DMS153 (cell line): Measurements from ENCODE around the gene OR5A1.
"Not testable (repeated sequence)": the region's sequence is repeated elsewhere in the genome, so short reads cannot be mapped to it uniquely, and the experiment has no call there.

Experiments
- DNase-seq: peaks from one replicate; lab custom pipeline; 2025; lab: John Stamatoyannopoulos, UW

The OR5A1 gene

GRCh38 chr11:59436169-59436568 is at the start of gene OR5A1:
Gene OR5A1 (plus strand): TSS chr11:59436469. CDS start chr11:59443169, 6,700 bp downstream.
- no peak for DNase-seq

DNA sequence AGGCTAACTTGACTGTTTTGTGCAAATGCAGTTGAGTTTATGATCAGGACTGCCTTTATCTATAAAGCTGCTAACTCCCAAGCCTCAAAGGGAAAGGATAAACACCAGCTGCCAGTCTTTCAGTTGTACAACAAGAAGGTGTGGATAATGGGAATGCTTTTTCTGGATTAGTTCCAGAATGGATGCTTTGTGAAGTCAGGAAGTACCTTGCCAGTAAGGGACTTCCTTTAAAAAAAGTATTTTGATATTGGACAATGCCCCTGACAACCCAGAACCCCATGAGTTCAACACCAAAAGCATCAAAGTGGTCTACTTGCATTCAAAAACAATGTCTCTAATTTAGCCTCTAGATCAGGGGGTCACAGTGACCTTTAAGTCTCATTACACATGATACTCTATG is 42.1 kb upstream of the OR5A1 start:
- peak; percentile 71 for DNase-seq

DNA sequence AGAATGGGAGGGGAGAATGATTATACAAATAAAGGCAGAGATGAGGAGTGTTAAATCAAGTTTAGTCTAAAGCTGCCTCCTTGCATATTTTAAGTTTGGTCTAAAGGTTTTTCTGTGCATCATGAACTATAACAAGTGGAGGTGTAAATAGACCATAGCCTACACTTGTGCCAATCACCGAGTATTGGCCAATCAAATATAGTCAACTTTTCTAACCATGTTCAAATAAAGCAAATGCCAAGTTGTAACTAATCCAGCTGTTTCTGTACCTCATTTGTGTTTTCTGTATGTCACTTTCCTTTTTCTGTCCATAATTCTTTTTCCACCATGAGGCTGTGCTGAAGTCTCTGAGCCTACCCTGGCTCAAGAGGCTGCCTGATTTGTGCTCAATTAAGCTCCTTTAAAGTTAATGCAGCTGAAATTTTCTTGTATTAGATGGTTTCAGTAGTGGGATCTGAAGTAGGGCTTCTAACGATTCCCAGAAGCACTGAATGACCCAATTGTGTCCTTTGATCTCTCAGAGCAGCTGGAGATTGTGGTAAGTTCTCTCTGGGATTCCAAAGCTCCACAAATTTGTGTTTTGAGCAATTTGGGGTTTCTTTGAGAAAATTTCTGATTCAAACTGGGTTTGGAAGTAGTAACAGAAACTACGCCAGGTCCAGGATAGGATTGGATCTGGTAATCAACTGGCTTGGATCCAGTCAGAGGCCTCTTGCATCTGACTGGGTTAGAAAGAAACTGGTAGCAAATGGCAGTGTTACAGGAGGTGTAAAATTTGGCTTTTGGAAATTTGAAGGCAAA is 35.6 kb upstream of the OR5A1 start:
- no peak for DNase-seq

- DNase-seq, result no peak
Measured at GRCh38 chr11:59401262-59401552, 35.1 kb upstream of the OR5A1 start.

GRCh38 chr11:59403546-59403945 is 32.7 kb upstream of the OR5A1 start:
- DNase-seq, result no peak

DNA sequence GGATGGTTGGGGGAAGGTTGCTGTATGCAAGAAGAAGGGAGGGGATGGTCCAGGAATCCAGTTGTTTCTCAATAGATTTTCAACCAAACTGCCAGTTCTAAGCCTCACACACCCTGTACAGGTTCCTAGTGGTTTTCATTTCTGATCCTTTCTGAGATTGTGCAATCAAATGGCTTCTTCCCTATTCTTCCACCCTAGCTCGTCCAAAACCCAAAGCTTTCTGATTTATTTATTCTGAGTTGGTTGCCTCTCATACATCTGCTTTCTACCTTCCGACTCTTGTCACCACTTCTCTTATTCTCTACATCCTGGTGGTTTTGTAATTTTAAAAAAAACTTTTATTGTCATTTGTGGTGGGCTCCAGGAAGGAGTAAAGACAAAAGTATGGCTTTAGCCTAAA is 22.6 kb upstream of the OR5A1 start:
- no peak for DNase-seq

DNA sequence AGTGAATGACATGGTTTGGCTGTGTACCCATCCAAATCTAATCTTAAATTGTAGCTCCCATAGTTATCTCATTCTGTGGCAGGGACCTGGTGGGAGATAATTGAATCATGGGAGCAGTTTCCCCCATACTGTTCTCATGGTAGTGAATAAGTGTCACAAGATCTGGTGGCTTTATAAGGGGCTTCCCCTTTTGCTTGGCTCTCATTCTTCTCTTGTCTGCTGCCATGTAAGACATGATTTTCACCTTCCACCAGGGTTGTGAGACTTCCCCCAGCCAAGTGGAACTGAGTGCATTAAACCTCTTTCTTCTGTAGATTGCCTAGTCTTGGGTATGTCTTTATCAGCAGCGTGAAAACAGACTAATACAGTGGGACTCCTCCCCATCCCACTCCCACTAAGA is 21.2 kb upstream of the OR5A1 start:
- no peak for DNase-seq

GRCh38 chr11:59416613-59417012 is 19.7 kb upstream of the OR5A1 start:
- DNase-seq, result no peak

DNA sequence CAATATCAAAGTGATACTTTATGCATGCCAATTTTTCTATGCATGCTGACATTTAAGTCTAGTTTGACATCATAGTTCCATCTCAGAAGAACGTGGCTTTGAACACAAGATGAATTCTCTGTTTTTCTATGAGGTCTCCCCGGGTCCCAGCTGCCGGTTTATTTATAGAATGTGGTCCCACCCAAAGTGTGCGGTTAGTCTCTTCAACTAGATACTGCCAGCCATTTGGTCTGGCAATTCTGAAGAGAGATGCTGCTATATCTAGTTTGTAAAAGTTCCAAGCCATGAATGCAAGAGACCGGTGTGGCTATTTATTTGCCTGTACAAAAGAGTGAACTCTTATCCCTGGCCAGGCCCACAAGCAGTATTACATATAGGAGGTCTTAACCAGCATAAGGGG is 19.2 kb upstream of the OR5A1 start:
- DNase-seq, result no peak

DNA sequence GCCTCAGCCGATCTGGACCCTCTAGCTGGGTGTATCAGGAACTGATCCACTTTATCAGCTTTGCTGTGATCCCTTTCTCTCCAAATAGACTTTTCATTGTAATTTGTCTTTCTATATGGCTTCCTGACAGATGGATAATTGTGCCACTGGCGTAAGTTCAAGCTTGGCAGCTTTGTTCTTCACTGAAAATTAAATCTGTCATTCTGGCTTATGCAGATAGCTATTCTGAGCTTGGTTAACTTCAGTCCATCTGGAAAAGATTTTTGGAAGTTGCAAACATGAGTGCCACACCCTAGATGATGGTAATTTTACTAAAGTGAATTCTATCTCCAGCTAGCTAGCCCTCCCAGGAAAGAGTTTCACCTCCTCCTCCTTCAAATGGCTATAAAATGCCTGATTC is 18.1 kb upstream of the OR5A1 start:
- no peak for DNase-seq

DNA sequence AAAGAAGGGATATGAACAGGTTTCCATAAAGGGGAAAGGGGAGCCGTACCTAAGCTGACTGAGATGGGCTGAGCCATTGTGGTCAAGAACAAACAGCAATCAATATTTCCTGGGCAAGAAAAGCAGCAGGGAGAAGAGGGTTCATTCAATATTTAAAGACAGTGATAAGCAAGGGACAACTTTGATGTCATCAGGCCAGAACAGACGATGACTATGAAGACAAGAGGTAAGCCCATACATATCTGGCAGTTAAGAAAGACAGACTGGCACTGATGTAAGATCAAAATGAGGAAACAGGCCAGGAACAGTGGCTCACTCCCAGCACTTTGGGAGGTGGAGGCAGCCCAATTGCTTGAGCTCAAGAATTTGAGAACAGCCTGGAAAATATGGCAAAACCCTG is 12.4 kb upstream of the OR5A1 start:
- no peak for DNase-seq

DNA sequence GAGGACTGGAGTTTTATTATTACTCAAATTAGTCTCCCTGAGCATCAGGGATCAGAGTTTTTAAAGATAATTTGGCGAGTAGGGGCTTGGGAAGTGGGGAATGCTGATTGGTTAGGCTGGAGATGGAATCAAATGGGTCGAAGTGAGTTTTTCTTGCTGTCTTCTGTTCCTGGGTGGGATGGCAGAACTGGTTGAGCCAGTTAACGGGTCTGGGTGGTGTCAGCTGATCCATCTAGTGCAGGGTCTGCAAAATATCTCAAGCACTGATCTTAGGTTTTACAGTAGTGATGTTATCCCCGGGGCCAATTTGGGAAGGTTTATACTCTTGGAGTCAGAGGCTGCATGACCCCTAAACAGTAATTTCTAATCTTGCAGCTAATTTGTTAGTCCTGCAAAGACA is 11.1 kb upstream of the OR5A1 start:
- DNase-seq, result no peak

GRCh38 chr11:59426361-59427067 is 9.8 kb upstream of the OR5A1 start, which contains the start of gene OR5A2:
Gene OR5A2 (minus strand): TSS chr11:59426413. CDS start chr11:59422953, 3,460 bp downstream.
- peak; percentile 75 for DNase-seq

DNA sequence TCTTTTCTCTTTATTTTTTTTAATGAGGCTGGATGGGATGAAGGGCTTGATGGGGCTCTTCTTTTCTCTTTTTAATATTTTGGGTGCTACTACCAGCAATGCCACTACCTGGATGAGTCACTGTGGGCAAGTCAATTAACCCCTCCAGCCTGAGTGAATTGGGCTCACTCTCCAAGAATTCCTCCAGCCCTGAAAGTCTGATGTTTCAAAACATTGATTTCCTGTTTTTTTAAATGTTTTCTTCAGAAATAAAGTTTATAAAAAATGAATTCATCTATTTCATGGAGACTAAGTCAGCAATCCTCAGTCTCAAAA is 9.2 kb upstream of the OR5A1 start:
- no peak for DNase-seq

DNA sequence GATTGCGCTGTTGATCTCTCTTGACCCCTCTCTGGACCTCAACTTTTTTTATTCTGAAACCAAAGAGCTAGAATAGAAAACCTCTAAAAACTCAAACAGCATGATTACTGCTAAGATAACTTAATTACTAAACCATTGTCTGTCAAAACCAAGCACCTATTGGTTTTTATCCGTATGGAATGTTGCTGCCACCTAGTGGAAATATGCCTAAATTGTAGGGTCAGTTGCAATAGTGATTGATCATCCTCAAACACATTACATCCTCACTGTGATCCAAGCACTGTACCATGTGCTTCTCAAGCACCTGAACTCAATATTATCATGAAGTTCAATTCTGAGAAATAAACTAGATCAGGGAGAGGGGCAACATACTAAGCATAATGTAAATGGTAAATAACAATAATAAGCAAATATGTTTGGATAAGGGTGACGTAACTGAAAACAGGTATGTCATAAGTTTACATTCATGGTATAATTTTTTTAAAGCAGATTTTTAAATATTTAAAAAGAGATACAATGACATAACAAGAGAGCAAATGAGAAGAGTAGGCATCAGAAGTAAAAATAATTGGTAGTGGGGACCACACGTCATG is 6.2 kb upstream of the OR5A1 start:
- DNase-seq, result peak; percentile 65

- DNase-seq, result no peak
Measured at GRCh38 chr11:59437770-59438169, 1.5 kb downstream of the OR5A1 start.

- DNase-seq, result not testable (repeated sequence)
Measured at GRCh38 chr11:59445624-59446023, 9.4 kb downstream of the OR5A1 start.

DNA sequence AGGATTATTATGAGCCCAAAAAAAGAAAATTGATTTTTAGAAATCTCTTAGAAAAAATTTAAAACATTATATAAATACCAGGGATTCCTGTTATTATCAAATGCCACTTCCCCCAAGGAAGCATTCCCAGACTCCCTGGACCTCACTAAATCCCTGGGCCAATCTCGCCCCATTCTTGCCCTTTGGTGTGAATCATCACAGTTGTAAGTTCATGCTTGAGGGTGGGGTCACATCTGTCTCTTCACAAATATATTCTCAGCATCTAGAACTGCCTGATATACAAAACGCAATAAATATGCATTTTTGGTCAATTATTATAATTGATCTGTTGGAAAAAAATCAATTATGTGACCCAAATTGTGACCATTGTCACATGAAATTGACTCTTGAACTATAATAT is 12.2 kb downstream of the OR5A1 start:
- no peak for DNase-seq

DNA sequence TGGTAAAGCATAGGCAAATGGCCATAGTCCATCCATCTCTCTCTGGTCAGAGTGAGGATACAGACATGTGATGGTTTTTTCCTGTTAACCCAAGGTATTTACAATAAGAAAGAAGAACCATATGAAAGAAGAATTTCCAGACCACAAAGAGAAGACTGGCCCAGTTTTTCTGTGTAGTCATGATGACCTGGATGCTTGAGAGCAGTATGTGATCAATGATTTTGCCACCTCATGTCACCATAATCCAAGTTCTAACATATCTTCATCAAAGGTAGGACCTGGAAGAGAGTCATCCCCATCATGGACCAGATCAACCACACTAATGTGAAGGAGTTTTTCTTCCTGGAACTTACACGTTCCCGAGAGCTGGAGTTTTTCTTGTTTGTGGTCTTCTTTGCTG is 20.4 kb downstream of the OR5A1 start, which contains the start of gene OR4D6:
OR4D6 (plus strand) TSS at position 301 of the 400 bp plus-strand sequence; CDS start at position 301, 0 bp downstream.
- no peak for DNase-seq

DNA sequence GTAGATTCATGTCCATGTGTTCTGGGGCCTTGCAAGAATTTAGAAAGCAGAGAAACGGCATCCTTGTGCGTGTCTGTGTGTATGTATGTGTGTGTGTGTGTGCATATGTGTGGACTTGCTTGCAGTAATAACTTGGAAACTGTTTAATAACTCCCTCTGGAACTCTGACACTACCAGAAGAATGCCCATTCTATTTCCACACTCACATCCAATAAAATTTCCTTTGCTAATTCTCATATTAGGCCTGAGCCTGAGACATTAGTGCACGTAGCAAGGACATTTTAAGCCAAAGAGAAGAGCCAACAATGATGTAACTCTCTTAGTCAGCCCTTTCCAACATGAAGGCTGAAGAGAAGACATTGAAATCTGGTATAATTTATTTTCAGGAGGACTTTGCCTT is 23.6 kb downstream of the OR5A1 start:
- DNase-seq, result no peak

- no peak for DNase-seq
Measured at GRCh38 chr11:59463190-59463641, 26.9 kb downstream of the OR5A1 start.

DNA sequence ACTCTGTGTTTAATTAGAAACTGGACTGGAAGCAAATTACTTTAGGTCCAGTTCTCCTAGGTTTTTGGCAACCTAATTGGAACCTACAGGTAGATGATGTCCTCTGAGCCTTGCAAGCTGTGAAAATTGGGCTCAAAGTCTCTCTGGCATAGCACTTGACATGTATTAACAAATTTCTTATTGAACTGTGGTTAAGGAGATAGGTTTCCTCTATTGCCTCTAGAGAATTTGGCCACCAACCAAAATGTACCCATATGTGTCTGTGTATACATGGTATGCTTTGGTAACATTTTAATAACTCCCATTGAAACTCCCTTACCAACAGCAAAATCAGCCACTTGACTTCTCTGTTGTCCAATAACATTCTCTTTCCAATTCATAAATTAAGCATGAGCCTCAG is 36.7 kb downstream of the OR5A1 start, which contains the start of gene OR4D10:
OR4D10 (plus strand) TSS at position 301 of the 400 bp plus-strand sequence. CDS start 4,115 bp downstream, outside the sequence.
- DNase-seq, result no peak

GRCh38 chr11:59475176-59475575 is 38.9 kb downstream of the OR5A1 start:
- DNase-seq, result no peak
